GM12872 (cell line): ENCODE results near the gene ELOA.

Experiments
- TF ChIP-seq, protein P1 (sequence below): IDR thresholded peaks from 3 replicates; pipeline ENCODE4 v1.5.1; 2011; ENCODE audit warnings: low read depth, mild to moderate bottlenecking, low read length, moderate library complexity; ENCODE audit not compliant: insufficient read depth

ELOA gene

DNA sequence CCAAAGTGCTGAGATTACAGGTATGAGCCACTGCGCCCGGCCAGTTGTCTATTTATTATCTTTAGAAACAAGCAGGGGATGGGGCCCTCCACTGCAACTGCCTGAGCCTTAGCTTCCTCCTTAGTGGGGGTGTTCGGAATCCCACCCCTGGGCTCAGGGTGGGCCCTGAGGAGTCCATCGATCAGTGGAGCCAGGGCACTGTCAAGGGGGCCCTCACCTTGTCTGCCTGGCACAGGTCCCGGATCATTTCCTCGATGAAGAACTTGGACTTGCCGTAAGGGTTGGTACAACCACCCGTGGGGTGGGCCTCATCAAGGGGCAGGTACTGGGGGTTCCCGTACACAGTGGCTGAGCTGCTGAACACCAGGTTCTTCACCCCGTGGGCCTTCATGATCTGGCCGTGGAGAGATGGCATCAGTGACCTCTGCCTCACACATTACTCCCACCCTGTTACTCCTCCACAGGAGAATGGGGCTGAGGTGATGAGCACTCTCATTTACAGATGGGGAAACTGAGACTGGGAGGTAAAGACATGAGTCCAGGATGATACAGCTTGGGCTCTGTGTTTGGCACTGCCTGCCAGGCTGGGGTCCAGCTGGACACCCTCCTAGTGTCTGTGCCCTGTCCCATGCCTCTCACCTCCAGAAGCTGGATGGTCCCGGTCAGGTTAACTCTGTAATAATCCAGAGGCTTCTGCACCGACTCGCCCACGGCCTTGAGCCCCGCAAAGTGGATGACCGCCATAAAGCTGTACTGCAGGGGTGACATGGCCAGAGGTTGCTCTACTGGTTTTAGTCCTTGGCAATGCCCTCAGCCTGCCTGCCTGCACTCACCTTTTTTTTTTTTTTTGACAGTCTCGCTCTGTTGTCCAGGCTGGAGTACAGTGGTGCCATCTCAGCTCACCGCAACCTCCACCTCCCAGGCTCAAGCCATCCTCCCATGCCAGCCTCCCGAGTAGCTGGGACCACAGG, 54.5 kb downstream of the ELOA start:
- TF ChIP-seq, protein P1, sequence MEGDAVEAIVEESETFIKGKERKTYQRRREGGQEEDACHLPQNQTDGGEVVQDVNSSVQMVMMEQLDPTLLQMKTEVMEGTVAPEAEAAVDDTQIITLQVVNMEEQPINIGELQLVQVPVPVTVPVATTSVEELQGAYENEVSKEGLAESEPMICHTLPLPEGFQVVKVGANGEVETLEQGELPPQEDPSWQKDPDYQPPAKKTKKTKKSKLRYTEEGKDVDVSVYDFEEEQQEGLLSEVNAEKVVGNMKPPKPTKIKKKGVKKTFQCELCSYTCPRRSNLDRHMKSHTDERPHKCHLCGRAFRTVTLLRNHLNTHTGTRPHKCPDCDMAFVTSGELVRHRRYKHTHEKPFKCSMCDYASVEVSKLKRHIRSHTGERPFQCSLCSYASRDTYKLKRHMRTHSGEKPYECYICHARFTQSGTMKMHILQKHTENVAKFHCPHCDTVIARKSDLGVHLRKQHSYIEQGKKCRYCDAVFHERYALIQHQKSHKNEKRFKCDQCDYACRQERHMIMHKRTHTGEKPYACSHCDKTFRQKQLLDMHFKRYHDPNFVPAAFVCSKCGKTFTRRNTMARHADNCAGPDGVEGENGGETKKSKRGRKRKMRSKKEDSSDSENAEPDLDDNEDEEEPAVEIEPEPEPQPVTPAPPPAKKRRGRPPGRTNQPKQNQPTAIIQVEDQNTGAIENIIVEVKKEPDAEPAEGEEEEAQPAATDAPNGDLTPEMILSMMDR, result no peak

DNA sequence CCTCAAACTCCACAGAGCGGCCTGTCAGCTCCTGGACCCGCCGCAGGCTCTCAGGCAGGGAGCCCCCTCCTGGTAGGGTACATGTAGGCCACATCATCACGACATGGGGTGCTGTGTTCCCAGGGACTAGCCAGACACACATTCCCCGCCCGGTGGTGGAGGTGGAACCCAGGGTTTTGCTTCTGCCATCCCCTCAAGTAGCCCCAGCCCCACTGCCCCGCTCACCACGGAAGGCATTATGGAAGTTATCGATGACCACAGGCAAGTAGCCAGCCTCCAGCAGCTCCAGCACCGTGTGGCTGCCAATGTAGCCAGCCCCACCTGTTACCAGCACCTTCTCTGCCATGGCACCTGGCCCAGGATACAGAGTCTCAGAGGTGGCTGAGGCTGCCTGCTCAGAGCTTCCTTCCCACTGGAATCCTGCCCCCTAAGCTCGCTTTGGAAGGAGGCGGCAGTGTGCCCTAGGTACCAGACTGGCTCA, 55.4 kb downstream of the ELOA start:
- TF ChIP-seq, protein P1, result no peak

DNA sequence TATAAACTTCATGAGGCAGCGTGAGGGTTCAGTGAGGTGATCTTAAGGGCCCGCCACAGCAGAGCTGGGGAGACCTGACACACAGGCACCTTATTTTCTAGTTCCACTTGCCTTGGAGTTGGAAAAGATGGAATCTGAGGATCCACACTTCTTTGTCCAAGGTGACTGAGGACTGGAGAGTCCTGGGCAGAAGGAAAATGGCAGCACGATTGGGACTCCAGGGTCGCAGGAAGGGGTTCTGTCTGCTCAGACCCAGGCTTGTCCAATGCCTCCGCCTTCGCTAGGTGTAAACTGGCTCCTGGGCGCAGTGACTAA, 55.9 kb downstream of the ELOA start:
- TF ChIP-seq, protein P1, result no peak

DNA sequence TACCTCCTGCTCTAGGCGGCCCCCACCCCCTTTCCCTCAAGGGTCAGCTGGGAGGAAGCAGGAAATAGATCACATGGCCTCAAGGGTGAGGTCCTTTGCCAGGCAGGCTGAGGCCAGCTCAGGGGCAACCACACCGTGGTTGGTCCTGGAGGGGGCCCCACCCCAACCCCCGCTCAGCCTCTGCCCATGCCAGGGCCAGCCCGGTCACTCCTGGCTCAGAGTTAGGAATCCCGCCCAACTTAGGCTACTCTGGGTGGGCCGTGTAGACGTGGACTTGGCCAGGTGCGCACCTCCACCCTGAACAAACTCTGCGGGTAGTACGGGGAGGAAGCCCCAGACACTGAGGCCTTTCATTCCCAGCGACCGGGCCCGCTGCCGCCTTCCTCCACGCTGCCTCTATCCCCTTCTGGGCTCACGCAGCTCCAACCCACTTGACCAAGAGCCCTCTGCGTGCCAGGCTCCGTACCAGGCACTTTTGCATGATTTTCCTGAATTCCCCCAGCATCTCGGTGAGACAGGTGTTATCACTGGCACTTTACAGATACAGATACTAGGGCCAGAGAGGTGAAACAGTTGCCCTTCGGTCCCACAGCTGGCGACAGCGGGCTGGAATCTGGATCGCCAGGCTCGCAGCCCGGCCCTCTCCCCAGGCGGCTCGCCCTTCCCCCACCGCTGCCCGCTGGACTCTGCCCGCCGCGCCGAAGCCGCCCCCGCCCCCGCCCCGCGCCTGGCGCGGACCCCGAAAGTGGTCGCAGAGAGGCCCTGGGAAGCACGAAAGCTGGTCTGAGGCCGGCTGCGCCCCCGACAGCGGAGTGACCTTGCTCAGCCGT, 56.5 kb downstream of the ELOA start:
- TF ChIP-seq, protein P1, result no peak

DNA sequence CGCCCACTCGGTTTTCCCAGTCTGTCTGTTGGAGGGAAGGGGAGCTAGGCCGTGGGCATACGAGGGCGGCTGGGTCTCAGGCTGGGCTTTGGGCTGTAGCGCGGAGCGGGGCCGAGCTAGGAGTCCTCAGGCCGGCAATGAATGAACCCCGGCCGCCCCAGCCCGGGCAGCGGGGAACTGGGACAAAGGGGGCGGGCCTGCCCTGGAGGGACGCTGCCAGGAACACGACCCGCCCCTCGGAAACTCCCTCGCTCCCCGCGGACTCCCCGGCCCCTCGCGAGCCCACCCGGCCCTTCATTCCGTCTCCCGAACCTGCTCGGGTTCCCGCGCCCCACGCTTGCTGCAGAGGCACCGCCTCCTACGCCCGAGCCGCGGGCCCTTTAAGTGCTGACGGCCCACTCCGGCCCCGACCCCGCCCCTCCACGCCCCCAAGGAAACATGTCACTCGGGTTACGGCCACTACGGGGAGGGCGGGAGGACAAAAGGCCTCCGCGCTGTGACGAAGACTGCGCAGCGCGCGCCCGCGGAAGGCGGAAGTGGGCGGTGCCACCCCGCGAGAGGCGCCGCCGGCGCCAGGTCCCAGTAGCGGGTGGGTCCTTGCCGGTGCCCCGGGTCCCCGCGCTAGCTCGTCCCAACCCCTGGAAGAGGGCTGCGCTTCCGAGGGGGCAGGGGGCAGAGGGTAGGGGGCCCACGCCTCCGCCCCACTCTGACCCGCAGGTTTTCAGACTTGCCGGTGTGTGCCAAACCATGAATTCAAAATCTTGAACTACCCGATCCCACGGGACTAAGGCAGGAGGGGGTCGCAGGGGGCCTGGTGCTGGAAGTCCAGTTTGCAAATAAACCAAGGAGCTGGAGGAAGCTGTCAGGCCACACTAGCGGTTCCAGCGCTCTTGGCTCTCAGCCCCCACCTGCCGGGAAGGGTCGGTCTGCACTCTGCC, 57.4 kb downstream of the ELOA start, which contains the start of gene GALE:
Gene GALE (minus strand): TSS at position 355 of the 938 bp plus-strand sequence. CDS start 1,747 bp downstream, outside the sequence.
- TF ChIP-seq, protein P1, result no peak

DNA sequence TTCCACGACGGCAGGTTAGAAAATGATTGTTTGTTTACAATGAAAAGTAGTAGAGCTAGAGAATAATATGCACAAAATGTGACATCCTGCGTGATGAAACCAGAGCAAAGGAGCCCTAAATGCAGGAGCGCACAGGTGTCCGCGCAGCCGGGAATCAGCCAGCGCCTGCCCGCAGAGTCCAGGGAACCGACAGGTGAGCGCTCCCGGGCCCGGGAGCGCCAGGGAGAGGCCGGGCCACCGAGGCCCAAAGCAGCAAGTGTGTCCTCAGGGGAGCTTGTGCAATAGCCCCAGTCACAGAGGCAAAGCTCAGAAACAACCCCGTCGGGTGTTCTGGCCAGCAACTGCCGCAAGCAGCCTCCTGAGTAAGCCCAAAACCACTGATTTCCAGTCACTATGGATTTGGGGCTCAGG, 58.1 kb downstream of the ELOA start:
- TF ChIP-seq, protein P1, result no peak

DNA sequence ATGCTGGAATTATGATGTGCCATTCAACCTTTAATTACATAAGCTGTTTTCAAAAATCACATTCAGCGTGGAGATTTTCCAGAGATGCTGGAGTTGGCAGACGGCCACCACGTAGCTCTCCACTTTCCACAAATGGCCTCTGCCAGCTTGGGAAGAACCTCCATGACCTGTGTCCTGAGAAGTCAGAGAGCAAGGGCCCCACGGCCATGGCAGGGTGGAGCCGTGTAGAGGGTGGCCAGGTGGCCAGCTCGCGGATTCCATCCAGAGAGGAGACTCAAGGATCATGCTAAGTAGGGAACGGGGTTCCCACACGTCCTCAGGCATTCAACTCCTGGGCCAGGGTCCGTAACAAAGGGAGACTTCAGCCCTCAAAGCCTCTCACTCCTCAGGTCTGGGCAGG, 58.6 kb downstream of the ELOA start:
- TF ChIP-seq, protein P1, result no peak
